GM12878 (cell line): ENCODE data around the gene SLC35E1. TPM values are rescaled to one million over a fixed set of nuclear protein-coding genes. Genes with fewer than 3 reads are reported as not detected.
A peak's percentile ranks its signal among the peaks of the same experiment; 100 is the strongest.

Source experiments
- ATAC-seq: fragments of 200-7000 bp; cut with Tn5 transposase; 3 replicates; pipeline ENCODE4 v1.9.1; 2020; ENCODE audit warnings: mild to moderate bottlenecking, moderate library complexity
- BruUV-seq: library from RNA; stranded (reverse); fragments of 400-500 nt; replicated peaks from 2 replicates; lab custom pipeline; 2021; lab: Mats Ljungman, UMichigan
- CTCF ChIA-PET: fragments of 300-600 bp; sonication (Branson Sonifier 250); formaldehyde crosslinking; extraction: SDS; loops from one replicate; lab custom pipeline; 2021; ENCODE audit warnings: inconsistent platforms; lab: Yijun Ruan, JAX
- POLR2A ChIA-PET: fragments of 350-600 bp; formaldehyde crosslinking; extraction: SDS; loops from one replicate; lab custom pipeline; 2021; ENCODE audit warnings: inconsistent platforms; lab: Charles Lee
- RAD21 ChIA-PET: fragments of 300-600 bp; sonication (Branson Sonifier 250); formaldehyde crosslinking; loops from one replicate; lab custom pipeline; 2023; ENCODE audit warnings: antibody characterized with exemption; ENCODE audit not compliant: unreplicated experiment; lab: Charles Lee
- SMC1A ChIA-PET: fragments of 300-600 bp; sonication (Branson Sonifier 250); formaldehyde crosslinking; loops from one replicate; lab custom pipeline; 2023; ENCODE audit not compliant: unreplicated experiment, uncharacterized antibody; lab: Charles Lee
- DNase-seq: peaks from one replicate; pipeline ENCODE4 v3.0.0-alpha.2; 2011; ENCODE audit warnings: low read depth, low spot score
- FAIRE-seq: peaks from 3 replicates; lab custom pipeline; 2011; peaks lifted over from hg19 to GRCh38; lab: Jason Lieb, UNC
- H2AFZ ChIP-seq: 2 replicates; pipeline ENCODE4 v1.6.0; 2011; ENCODE audit warnings: low read depth, low read length, control low read depth; ENCODE audit not compliant: control insufficient read depth
- H3K27ac ChIP-seq: 2 replicates; pipeline ENCODE4 v1.5.1; 2011; ENCODE audit warnings: control low read depth; ENCODE audit not compliant: control insufficient read depth, insufficient read depth
- H3K27me3 ChIP-seq, 2 experiments: replicated peaks in 1 of 2; 2 replicates each; pipeline versions ENCODE4 v1.6.0 to v1.6.1; 2011; ENCODE audit warnings: low read length in 1 of 2; ENCODE audit not compliant: control insufficient read depth in 2 of 2, insufficient read depth in 2 of 2
- H3K36me3 ChIP-seq, 2 experiments: 2 replicates each; pipeline ENCODE4 v1.5.1; 2011; ENCODE audit warnings: low read length in 1 of 2; ENCODE audit not compliant: control insufficient read depth in 2 of 2, insufficient read depth in 2 of 2
- H3K4me1 ChIP-seq: 2 replicates; pipeline ENCODE4 v1.6.1; 2011; ENCODE audit warnings: mild to moderate bottlenecking, low read length, moderate library complexity, mixed read lengths; ENCODE audit not compliant: control insufficient read depth, insufficient read depth
- H3K4me2 ChIP-seq: 2 replicates; pipeline ENCODE4 v1.6.0; 2011; ENCODE audit warnings: control low read depth; ENCODE audit not compliant: control insufficient read depth, insufficient read depth
- H3K4me3 ChIP-seq: fragments of 200-600 bp; sonication (generic); 2 replicates; pipeline ENCODE4 v1.5.1; 2016
- H3K79me2 ChIP-seq: 2 replicates; pipeline ENCODE4 v1.6.0; 2011; ENCODE audit warnings: low read length; ENCODE audit not compliant: control insufficient read depth, insufficient read depth
- H3K9ac ChIP-seq: 2 replicates; pipeline ENCODE4 v1.8.0; 2011; ENCODE audit warnings: low read length, control low read depth, mixed read lengths; ENCODE audit not compliant: control insufficient read depth, insufficient read depth
- H3K9me3 ChIP-seq: replicated peaks from 3 replicates; pipeline ENCODE4 v1.5.1; 2011; ENCODE audit warnings: mild to moderate bottlenecking, low read length; ENCODE audit not compliant: control insufficient read depth, insufficient read depth
- H4K20me1 ChIP-seq: 2 replicates; pipeline ENCODE4 v1.6.0; 2011; ENCODE audit not compliant: control insufficient read depth, insufficient read depth
- ATF7 ChIP-seq: fragments of 450-650 bp; IDR thresholded peaks from 2 replicates; pipeline ENCODE4 v1.6.1; 2016; ENCODE audit warnings: low read depth, mild to moderate bottlenecking
- BMI1 ChIP-seq: fragments of 450-650 bp; IDR thresholded peaks from 2 replicates; pipeline ENCODE4 v1.6.1; 2016; ENCODE audit warnings: mild to moderate bottlenecking, moderate library complexity, borderline replicate concordance
- CHD1 ChIP-seq: IDR thresholded peaks from 2 replicates; pipeline ENCODE4 v1.6.1; 2012; ENCODE audit warnings: low read depth, low read length, improper control_type of control experiment
- DPF2 ChIP-seq: fragments of 450-650 bp; IDR thresholded peaks from 2 replicates; pipeline ENCODE4 v1.6.1; 2017; ENCODE audit warnings: mild to moderate bottlenecking
- EP300 ChIP-seq, 2 experiments: fragments of 150-350 bp in 1 of 2; IDR thresholded peaks; 2 replicates each; pipeline ENCODE4 v1.6.1; 2011 to 2012; ENCODE audit warnings: low read depth in 2 of 2, low read length in 2 of 2, borderline replicate concordance in 1 of 2, improper control_type of control experiment in 1 of 2, inconsistent platforms in 1 of 2; ENCODE audit not compliant: control insufficient read depth in 1 of 2
- ESRRA ChIP-seq: IDR thresholded peaks from 2 replicates; pipeline ENCODE4 v1.6.1; 2012; ENCODE audit warnings: mild to moderate bottlenecking, low read length, improper control_type of control experiment
- ETV6 ChIP-seq, 2 experiments: fragments of 450-650 bp in 1 of 2; IDR thresholded peaks in 1 of 2; conservative IDR thresholded peaks in 1 of 2; 2 replicates each; pipeline ENCODE4 v1.6.1; 2014; ENCODE audit warnings: antibody characterized with exemption in 1 of 2, borderline replicate concordance in 1 of 2, low read depth in 1 of 2, mild to moderate bottlenecking in 1 of 2, moderate library complexity in 1 of 2
- HCFC1 ChIP-seq: fragments of 150-350 bp; IDR thresholded peaks from 2 replicates; pipeline ENCODE4 v1.6.1; 2014; ENCODE audit warnings: low read length
- IKZF1 ChIP-seq: fragments of 450-650 bp; conservative IDR thresholded peaks from 2 replicates; pipeline ENCODE4 v1.6.1; 2017; ENCODE audit warnings: antibody characterized with exemption, mild to moderate bottlenecking
- IKZF2 ChIP-seq, 2 experiments: fragments of 450-650 bp; IDR thresholded peaks; 2 replicates each; pipeline ENCODE4 v1.6.1; 2017; ENCODE audit warnings: mild to moderate bottlenecking in 2 of 2, moderate library complexity in 2 of 2
- MXI1 ChIP-seq: fragments of 150-350 bp; IDR thresholded peaks from 2 replicates; pipeline ENCODE4 v1.6.1; 2011; ENCODE audit warnings: low read depth, mild to moderate bottlenecking, inconsistent platforms, low read length, improper control_type of control experiment
- MYC ChIP-seq: IDR thresholded peaks from 2 replicates; pipeline ENCODE4 v1.6.1; 2011; ENCODE audit warnings: mild to moderate bottlenecking, low read length, moderate library complexity, inconsistent platforms; ENCODE audit not compliant: insufficient read depth, insufficient replicate concordance, insufficient read length, severe bottlenecking
- PAX5 ChIP-seq: IDR thresholded peaks from 2 replicates; pipeline ENCODE4 v1.6.1; 2011; ENCODE audit warnings: low read depth, low read length, borderline replicate concordance
- POLR2A ChIP-seq: IDR thresholded peaks from 2 replicates; pipeline ENCODE4 v1.6.1; 2011; ENCODE audit warnings: low read depth, mild to moderate bottlenecking, low read length
- POLR2AphosphoS2 ChIP-seq: IDR thresholded peaks from 2 replicates; pipeline ENCODE4 v1.6.1; 2011; ENCODE audit warnings: low read depth, mild to moderate bottlenecking, low read length, improper control_type of control experiment, moderate library complexity
- POLR2AphosphoS5 ChIP-seq: IDR thresholded peaks from 2 replicates; pipeline ENCODE4 v1.6.1; 2011; ENCODE audit warnings: mild to moderate bottlenecking, low read length, inconsistent platforms
- RCOR1 ChIP-seq: conservative IDR thresholded peaks from 2 replicates; pipeline ENCODE4 v1.6.1; 2012; ENCODE audit warnings: low read depth, low read length, improper control_type of control experiment
- SMAD1 ChIP-seq: fragments of 450-650 bp; IDR thresholded peaks from 2 replicates; pipeline ENCODE4 v1.6.1; 2018; ENCODE audit warnings: mild to moderate bottlenecking, low read depth; ENCODE audit not compliant: partially characterized antibody
- STAT1 ChIP-seq: fragments of 450-650 bp; conservative IDR thresholded peaks from 2 replicates; pipeline ENCODE4 v1.6.1; 2014; ENCODE audit warnings: antibody characterized with exemption, mild to moderate bottlenecking
- TAF1 ChIP-seq: IDR thresholded peaks from 2 replicates; pipeline ENCODE4 v1.6.1; 2011; ENCODE audit warnings: mild to moderate bottlenecking, low read depth, low read length, borderline replicate concordance
- ZBED1 ChIP-seq: IDR thresholded peaks from 2 replicates; pipeline ENCODE4 v1.6.1; 2016; ENCODE audit warnings: borderline replicate concordance
- WGBS: methylation state at CpG from one replicate; pipeline ENCODE4 v1.1.6; 2016; ENCODE audit warnings: low lambda C conversion rate; ENCODE audit not compliant: insufficient replicate concordance, insufficient coverage; ENCODE audit errors: missing lambda C conversion rate; 5-methylcytosine and 5-hydroxymethylcytosine counted together
- in situ Hi-C: fragments of 300-500 bp; cut with MboI; formaldehyde crosslinking; loops from 9 replicates; pipeline ENCODE4 v1.14.3; 2018; ENCODE audit warnings: mixed read lengths
- intact Hi-C: fragments of 100-400 bp; cut with micrococcal nuclease; formaldehyde crosslinking; loops from one replicate; pipeline ENCODE4 v1.14.2; 2022; ENCODE audit not compliant: unreplicated experiment
- polyA plus RNA-seq, 11 experiments: library from polyadenylated mRNA; depleted of rRNA in 4 of 11; unstranded in 6 of 11; stranded (reverse) in 5 of 11; fragments of >200 nt; fragmentation: Nextera tagmentation in 4 of 11; fragmentation: Illumina TruSeq in 1 of 11; extraction: Ambion mirVana in 4 of 11; extraction: Trizol in 1 of 11; gene quantifications; 1 replicate in 1 of 11; 2 replicates in 10 of 11; pipeline versions ENCODE4 v1.2.1 to v1.2.3, GENCODE V29; 2011 to 2016; ENCODE audit warnings: inconsistent platforms in 2 of 11, missing spikeins in 2 of 11, low read depth in 1 of 11
- total RNA-seq, 4 experiments: library from RNA; depleted of rRNA in 3 of 4; stranded (reverse); fragments of >200 nt in 3 of 4; fragmentation: Illumina TruSeq in 1 of 4; extraction: Trizol in 1 of 4; gene quantifications; 2 replicates each; pipeline versions ENCODE4 v1.2.1 to v1.2.3, GENCODE V29; 2013 to 2021
- TF ChIP-seq, protein P1 (sequence below): IDR thresholded peaks from 2 replicates; pipeline ENCODE4 v1.6.1; 2012; ENCODE audit warnings: low read depth, low read length, improper control_type of control experiment

The SLC35E1 gene
- total and polyA plus RNA-seq, 10 of the 15 experiments (the other 5 are each of a cell fraction or from before 2014, with no cell fraction given), result 11.3 to 37.7 (median 22.1) TPM

GRCh38 chr19:16587833-16588823 lies 15.9 kb upstream of the SLC35E1 start:
- Histone ChIP-seq H3K79me2 (peaks cover 96% of the 10 kb centered on the region), H3K27me3 (no peaks in the 10 kb centered on the region), H2AFZ (no peak overlapping the region), H3K27ac (peak overlapping the region; percentile 99), H3K4me2 (peak overlapping the region; percentile 100), H3K4me3 (peak overlapping the region; percentile 72), H3K9me3 (no peaks in the 10 kb centered on the region), H3K36me3 (peaks cover 3 to 4% of the 10 kb centered on the region in 2 experiments; a peak in 2 of 4 replicates), H3K4me1 (peaks cover 69% of the 10 kb centered on the region), H3K9ac (peak overlapping the region; percentile 99), H4K20me1 (no peaks in the 10 kb centered on the region; the same call in 1 of the 2 replicates)
- ChIA-PET SMC1A (interaction anchor here (0.7 to 10.9 kb wide), 20 partner anchors 8 to 146 kb away, joined by 3 to 164 read pairs (median 4); partner anchors contain the start of genes MED26, SLC35E1, SMIM7 and TMEM38A), POLR2A (interaction anchor here (0.5 to 13.1 kb wide), 17 partner anchors 8 to 372 kb away, joined by 3 to 220 read pairs (median 4); partner anchors contain the start of genes CHERP, MED26, NWD1 and SLC35E1), CTCF (interaction anchor here (0.6 to 9.8 kb wide), 13 partner anchors 12 to 444 kb away, joined by 3 to 83 read pairs (median 4); partner anchors contain the start of gene MED26), RAD21 (interaction anchor here (0.6 to 11.3 kb wide), 25 partner anchors 11 to 537 kb away, joined by 3 to 169 read pairs (median 6); partner anchors contain the start of genes C19orf44, CALR3, CHERP and MED26)
- in situ Hi-C loops, result loop anchor here (5.0 to 25.0 kb wide), 2 partner anchors 39 to 2001 kb away; partner anchors contain the start of genes CLEC17A and MED26
- peak; percentile 91 for FAIRE-seq
- WGBS, result 2% methylated on average over 26 of the region's 26 CpGs
- DNase-seq, result peak; percentile 90
- intact Hi-C loops, result loop anchor here (1.0 to 5.0 kb wide), 5 partner anchors 41 to 511 kb away; partner anchors contain the start of genes CHERP, HSH2D, MED26 and SMIM7
- peak; percentile 63 for ATAC-seq
- BruUV-seq, result TSS peak; percentile 60
- peak; percentile 59; the same call in 1 of the 2 replicates for TF ChIP-seq DPF2
- TF ChIP-seq EP300 (IDR thresholded peaks at IDR 0.05; ENCODE audit: borderline replicate concordance in 1 of 2, control insufficient read depth in 1 of 2, low read depth in 2 of 2, low read length in 2 of 2), result peak; percentile 72 to 84
- TF ChIP-seq TAF1, result peak; percentile 90
- TF ChIP-seq BMI1, result no peak
- TF ChIP-seq RCOR1, result no peak
- TF ChIP-seq POLR2AphosphoS2, result peak; percentile 92; the same call in 1 of the 2 replicates
- TF ChIP-seq ATF7, result peak; percentile 67; the same call in 1 of the 2 replicates
- peak; percentile 8; the same call in 1 of the 2 replicates for TF ChIP-seq ZBED1
- no peak for TF ChIP-seq PAX5
- peak; percentile 68; the same call in 1 of the 2 replicates for TF ChIP-seq CHD1
- peak; percentile 95 for TF ChIP-seq POLR2AphosphoS5
- TF ChIP-seq IKZF2 (IDR thresholded peaks at IDR 0.05), result peak in 1 of 2 experiments; percentile 50; a peak in 2 of 4 replicates
- peak; percentile 71; the same call in 1 of the 2 replicates for TF ChIP-seq ESRRA
- no peak for TF ChIP-seq ETV6 (conservative IDR thresholded peaks at IDR 0.05 in 1 of 2, IDR thresholded peaks at IDR 0.05 in 1 of 2; ENCODE audit: borderline replicate concordance in 1 of 2, low read depth in 1 of 2)
- TF ChIP-seq SMAD1, result peak; percentile 81
- TF ChIP-seq STAT1, result no peak
- TF ChIP-seq MYC, result peak; percentile 82
- TF ChIP-seq, protein P1, sequence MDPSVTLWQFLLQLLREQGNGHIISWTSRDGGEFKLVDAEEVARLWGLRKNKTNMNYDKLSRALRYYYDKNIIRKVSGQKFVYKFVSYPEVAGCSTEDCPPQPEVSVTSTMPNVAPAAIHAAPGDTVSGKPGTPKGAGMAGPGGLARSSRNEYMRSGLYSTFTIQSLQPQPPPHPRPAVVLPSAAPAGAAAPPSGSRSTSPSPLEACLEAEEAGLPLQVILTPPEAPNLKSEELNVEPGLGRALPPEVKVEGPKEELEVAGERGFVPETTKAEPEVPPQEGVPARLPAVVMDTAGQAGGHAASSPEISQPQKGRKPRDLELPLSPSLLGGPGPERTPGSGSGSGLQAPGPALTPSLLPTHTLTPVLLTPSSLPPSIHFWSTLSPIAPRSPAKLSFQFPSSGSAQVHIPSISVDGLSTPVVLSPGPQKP, result no peak
- peak; percentile 92 for TF ChIP-seq POLR2A
- peak; percentile 98 for TF ChIP-seq MXI1
- TF ChIP-seq IKZF1, result peak; percentile 73
- TF ChIP-seq HCFC1, result 0 out of 2 replicates have a peak, but pooled peaks have one; percentile 11
